ENCODE data around the gene GIN1.

The GIN1 gene

DNA sequence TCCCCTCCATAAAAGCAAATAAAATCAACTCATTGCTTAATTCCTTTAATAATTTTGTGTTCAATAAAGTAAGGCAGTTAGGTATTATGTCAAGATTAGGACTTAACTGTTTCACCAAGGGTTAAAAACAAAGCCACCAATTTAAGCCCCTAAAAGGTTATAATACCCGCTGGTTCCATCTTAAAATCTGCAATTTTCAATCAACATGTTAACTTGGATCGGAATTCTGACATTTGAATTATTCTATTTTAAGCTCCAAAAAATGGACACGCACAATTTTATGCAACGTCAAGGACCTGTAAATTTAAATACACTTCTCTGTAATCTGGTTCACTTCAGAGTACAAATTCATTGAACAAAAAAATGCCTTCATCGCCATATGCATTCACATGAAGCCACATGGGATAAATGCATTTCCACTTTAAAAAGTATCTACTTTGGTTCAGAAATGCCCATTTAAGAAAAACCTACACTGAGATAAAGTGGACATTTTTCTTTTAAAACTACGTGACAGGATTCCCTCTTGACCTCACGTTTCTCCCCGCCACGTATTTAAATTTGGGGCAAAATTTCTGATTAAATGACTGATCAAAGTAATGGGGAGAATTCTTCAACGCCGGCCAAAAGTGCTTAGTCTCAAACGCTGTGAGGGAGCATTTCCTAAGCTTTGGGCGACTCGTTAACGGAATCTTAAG is 721 bp downstream of the GIN1 start:
- peaks cover 35 to 66% (median 51%) of the 10 kb centered on the region in 10 experiments for H3K4me1 ChIP-seq
- H3K9ac ChIP-seq, result peak overlapping the region; percentile 87 to 97 (median 94)
- peaks cover 0 to 30% (median 7%) of the 10 kb centered on the region in 11 experiments; a peak in 6 of 22 replicates for H4K20me1 ChIP-seq
- H3K27me3 ChIP-seq, result no peaks in the 10 kb centered on the region
- peak overlapping the region; percentile 68 to 94 (median 86) for H3K4me3 ChIP-seq
- H3K4me2 ChIP-seq, result peak overlapping the region; percentile 63 to 89 (median 75)
- peaks cover 0 to 23% (median 16%) of the 10 kb centered on the region in 11 experiments; a peak in 13 of 22 replicates for H3K36me3 ChIP-seq
- TF ChIP-seq Cebpa-rat (IDR thresholded peaks at IDR 0.05), result no peak
- no peaks in the 10 kb centered on the region for H3K9me3 ChIP-seq (replicated peaks in 1 of 11)
- peak overlapping the region; percentile 92 to 99 (median 97) for H3K27ac ChIP-seq

DNA sequence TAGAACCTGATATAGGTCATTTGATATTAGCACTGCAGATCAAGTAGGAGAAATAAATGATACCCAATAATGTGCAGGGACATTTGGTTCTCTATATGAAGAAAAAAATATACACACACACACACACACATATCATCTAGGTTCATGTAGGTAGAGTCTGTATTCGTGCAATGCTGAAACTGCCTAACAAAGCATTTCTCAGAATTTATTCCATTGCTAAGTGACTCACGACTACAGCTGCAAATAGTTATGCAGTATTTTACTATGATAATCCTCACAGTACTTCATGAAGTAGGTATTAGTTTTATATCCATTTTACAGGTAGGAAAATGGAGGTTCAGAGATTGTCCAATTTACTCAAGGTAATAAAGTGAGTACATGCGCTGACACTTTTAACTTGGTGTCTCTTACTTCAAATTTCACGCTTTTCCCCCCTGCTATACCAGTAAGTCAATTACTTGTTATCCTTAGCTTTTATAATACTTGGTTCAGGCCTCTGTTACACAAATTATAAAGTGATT is 2.4 kb downstream of the GIN1 start:
- Histone ChIP-seq H3K4me3 (no peak overlapping the region), H3K27ac (peak overlapping the region in 4 of 11 experiments; percentile 92 to 99 (median 98); a peak in 6 of 22 replicates), H3K36me3 (peaks cover 0 to 6% (median under 1%) of the 10 kb centered on the region in 11 experiments; a peak in 4 of 22 replicates), H3K27me3 (no peaks in the 10 kb centered on the region), H3K9me3 (replicated peaks in 1 of 11) (no peaks in the 10 kb centered on the region; a peak in 1 of 22 replicates), H3K4me1 (peaks cover 41 to 74% (median 58%) of the 10 kb centered on the region in 10 experiments), H4K20me1 (peaks cover 0 to 15% (median 4%) of the 10 kb centered on the region in 11 experiments; a peak in 6 of 22 replicates), H3K4me2 (peak overlapping the region in 6 of 11 experiments; percentile 0 to 89 (median 78); a peak in 10 of 22 replicates), H3K9ac (no peak overlapping the region)
- no peak for TF ChIP-seq Cebpa-rat (IDR thresholded peaks at IDR 0.05)

DNA sequence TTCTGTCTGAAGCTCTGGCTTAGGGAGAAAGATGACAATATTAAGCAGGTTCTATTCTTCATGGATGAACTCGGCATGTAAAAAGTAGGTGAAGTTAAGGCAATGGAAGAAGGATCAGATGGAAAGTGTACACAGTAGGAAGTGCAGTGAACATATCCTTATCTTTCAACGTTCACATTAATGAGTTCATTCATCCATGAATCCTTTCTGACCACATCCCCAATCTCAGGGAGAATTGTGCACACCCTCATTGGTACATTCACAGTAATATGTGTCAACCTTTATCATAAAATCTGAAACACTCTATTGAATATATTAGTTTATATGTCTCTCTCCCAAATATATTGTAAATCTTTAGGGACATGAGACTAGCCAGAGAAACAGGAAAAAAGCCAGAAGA is 5.5 kb downstream of the GIN1 start:
- H3K9me3 ChIP-seq (replicated peaks in 1 of 11), result peaks cover 0 to 13% (median 10%) of the 10 kb centered on the region in 11 experiments; a peak in 18 of 22 replicates
- H3K27me3 ChIP-seq, result no peaks in the 10 kb centered on the region
- H3K4me2 ChIP-seq, result peak overlapping the region; percentile 27 to 87 (median 70)
- H3K9ac ChIP-seq, result peak overlapping the region in 7 of 11 experiments; percentile 7 to 69 (median 55); a peak in 12 of 22 replicates
- peaks cover 40 to 83% (median 66%) of the 10 kb centered on the region in 10 experiments for H3K4me1 ChIP-seq
- peak overlapping the region in 10 of 11 experiments; percentile 11 to 85 (median 79); a peak in 17 of 22 replicates for H3K27ac ChIP-seq
- peak overlapping the region in 4 of 10 experiments; percentile 4 to 39 (median 22); a peak in 3 of 20 replicates for H3K4me3 ChIP-seq
- 0 out of 22 replicates have a peak, but pooled peaks of 1 of the 11 experiments have one; percentile 45 for TF ChIP-seq Cebpa-rat (IDR thresholded peaks at IDR 0.05)
- no peaks in the 10 kb centered on the region for H4K20me1 ChIP-seq
- H3K36me3 ChIP-seq, result peaks cover 0 to 6% (median 0%) of the 10 kb centered on the region in 11 experiments; a peak in 1 of 22 replicates

DNA sequence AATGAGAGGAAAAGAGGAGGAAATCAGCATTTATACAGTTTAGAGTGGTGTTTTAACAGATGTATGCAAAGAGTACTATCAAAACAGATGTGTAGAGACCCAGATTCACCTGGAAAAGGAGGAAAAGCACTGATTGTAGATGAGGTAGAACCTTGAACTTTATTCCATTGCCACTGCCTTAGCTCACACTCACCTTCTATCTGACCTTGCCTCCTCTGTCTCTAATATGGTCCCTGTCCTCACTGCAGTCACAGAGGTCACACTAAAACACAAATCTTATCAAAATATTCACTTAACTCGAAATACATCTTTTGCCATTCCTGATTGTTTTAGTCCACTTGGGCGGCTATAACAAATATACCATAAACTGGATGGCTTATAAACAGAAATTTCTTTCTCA is 7.0 kb downstream of the GIN1 start:
- peak overlapping the region in 10 of 11 experiments; percentile 45 to 87 (median 73); a peak in 16 of 22 replicates for H3K4me2 ChIP-seq
- no peak for TF ChIP-seq Cebpa-rat (IDR thresholded peaks at IDR 0.05)
- peaks cover 0 to 13% (median 10%) of the 10 kb centered on the region in 11 experiments; a peak in 18 of 22 replicates for H3K9me3 ChIP-seq (replicated peaks in 1 of 11)
- no peaks in the 10 kb centered on the region for H4K20me1 ChIP-seq
- H3K27ac ChIP-seq, result peak overlapping the region in 9 of 11 experiments; percentile 71 to 85 (median 80); a peak in 15 of 22 replicates
- 0 out of 22 replicates have a peak overlapping the region, but pooled peaks of 1 of the 11 experiments have one; percentile 61 for H3K9ac ChIP-seq
- H3K4me1 ChIP-seq, result peaks cover 31 to 89% (median 68%) of the 10 kb centered on the region in 10 experiments
- no peaks in the 10 kb centered on the region for H3K27me3 ChIP-seq
- peaks cover 0 to 6% (median 0%) of the 10 kb centered on the region in 11 experiments; a peak in 2 of 22 replicates for H3K36me3 ChIP-seq
- no peak overlapping the region for H3K4me3 ChIP-seq

DNA sequence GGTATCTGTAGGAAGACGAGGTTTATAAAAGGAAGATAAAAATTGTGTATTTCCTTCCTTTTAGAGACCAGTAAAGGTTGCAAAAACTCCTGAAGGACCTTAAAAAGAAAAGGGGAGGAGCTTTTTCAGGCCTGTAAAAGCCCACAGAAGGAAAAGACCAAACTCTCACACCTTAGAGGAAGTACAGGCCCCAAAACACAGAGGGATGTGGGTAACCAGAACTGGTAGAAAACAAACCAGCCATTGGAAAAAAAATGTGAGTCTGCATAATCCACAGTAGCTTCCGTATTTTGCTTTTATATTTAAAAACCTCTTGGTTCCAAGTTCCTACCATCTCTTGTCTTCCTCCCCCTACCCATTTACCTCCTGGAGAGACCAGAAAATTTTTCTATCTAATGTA is 8.5 kb downstream of the GIN1 start:
- peaks cover 0 to 17% (median 8%) of the 10 kb centered on the region in 11 experiments; a peak in 6 of 22 replicates for H3K36me3 ChIP-seq
- H3K27ac ChIP-seq, result peak overlapping the region; percentile 41 to 85 (median 78); a peak in 21 of 22 replicates
- no peaks in the 10 kb centered on the region for H3K27me3 ChIP-seq
- H3K4me3 ChIP-seq, result no peak overlapping the region
- peak overlapping the region; percentile 45 to 87 (median 66); a peak in 21 of 22 replicates for H3K4me2 ChIP-seq
- peaks cover 31 to 84% (median 65%) of the 10 kb centered on the region in 10 experiments for H3K4me1 ChIP-seq
- TF ChIP-seq Cebpa-rat (IDR thresholded peaks at IDR 0.05), result no peak
- H4K20me1 ChIP-seq, result no peaks in the 10 kb centered on the region
- peak overlapping the region in 5 of 11 experiments; percentile 5 to 39 (median 28); a peak in 6 of 22 replicates for H3K9ac ChIP-seq
- H3K9me3 ChIP-seq (replicated peaks in 1 of 11), result peaks cover 0 to 13% (median 10%) of the 10 kb centered on the region in 11 experiments; a peak in 18 of 22 replicates

DNA sequence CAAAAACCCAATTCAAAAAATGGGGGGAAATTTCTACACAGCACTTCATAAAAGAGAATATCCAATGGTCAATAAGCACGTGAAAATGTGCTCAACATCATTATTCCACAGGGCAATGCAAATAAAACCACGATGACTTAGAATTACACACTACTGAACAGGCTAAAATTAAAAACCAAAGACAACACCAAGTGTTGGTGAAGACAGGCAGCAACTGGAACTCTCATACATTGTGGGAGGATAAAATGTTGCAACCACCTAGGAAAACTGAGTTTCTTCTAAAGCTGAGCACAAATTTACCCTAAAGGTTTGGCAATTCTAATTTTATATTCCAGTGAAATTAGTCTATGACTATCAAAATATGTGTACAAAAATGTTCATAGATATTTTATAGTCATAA is 9.5 kb downstream of the GIN1 start:
- Histone ChIP-seq H3K27ac (peak overlapping the region in 5 of 11 experiments; percentile 71 to 85 (median 82); a peak in 8 of 22 replicates), H3K4me3 (no peak overlapping the region), H3K9me3 (replicated peaks in 1 of 11) (peaks cover 0 to 13% (median 10%) of the 10 kb centered on the region in 11 experiments; a peak in 18 of 22 replicates), H3K36me3 (peaks cover 0 to 22% (median 8%) of the 10 kb centered on the region in 11 experiments; a peak in 6 of 22 replicates), H4K20me1 (no peaks in the 10 kb centered on the region), H3K27me3 (no peaks in the 10 kb centered on the region), H3K9ac (no peak overlapping the region), H3K4me1 (peaks cover 31 to 74% (median 59%) of the 10 kb centered on the region in 10 experiments), H3K4me2 (peak overlapping the region in 5 of 11 experiments; percentile 59 to 87 (median 77); a peak in 3 of 22 replicates)
- TF ChIP-seq Cebpa-rat (IDR thresholded peaks at IDR 0.05), result no peak

DNA sequence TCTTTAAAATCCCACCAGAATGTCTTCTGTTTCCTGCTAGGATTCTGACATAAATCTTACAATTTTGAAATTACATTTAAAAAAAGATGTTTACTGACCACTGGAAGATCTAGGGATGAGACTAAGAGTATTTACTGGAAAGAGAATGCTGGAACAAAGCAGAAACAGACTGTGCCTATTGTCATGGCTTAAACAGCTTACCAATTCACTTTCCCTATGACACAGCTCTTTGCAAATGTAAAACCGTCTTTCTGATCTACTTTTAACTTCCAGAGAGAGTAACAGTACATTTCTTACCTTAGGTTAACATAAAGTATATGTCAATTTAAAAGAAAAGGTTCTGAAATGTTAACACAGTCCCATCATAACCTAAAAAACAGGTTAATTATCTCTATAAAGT is 10.7 kb downstream of the GIN1 start:
- H3K36me3 ChIP-seq, result peaks cover 0 to 31% (median 11%) of the 10 kb centered on the region in 11 experiments; a peak in 12 of 22 replicates
- H3K27ac ChIP-seq, result peak overlapping the region in 1 of 11 experiments; percentile 8; a peak in 1 of 22 replicates
- H3K4me3 ChIP-seq, result no peak overlapping the region
- H3K4me2 ChIP-seq, result peak overlapping the region in 2 of 11 experiments; percentile 58 to 62; a peak in 2 of 22 replicates
- H4K20me1 ChIP-seq, result no peaks in the 10 kb centered on the region
- no peak overlapping the region for H3K9ac ChIP-seq
- TF ChIP-seq Cebpa-rat (IDR thresholded peaks at IDR 0.05), result no peak
- H3K9me3 ChIP-seq (replicated peaks in 1 of 11), result peaks cover 0 to 13% (median 10%) of the 10 kb centered on the region in 11 experiments; a peak in 18 of 22 replicates
- H3K27me3 ChIP-seq, result no peaks in the 10 kb centered on the region
- H3K4me1 ChIP-seq, result peaks cover 23 to 63% (median 48%) of the 10 kb centered on the region in 10 experiments

DNA sequence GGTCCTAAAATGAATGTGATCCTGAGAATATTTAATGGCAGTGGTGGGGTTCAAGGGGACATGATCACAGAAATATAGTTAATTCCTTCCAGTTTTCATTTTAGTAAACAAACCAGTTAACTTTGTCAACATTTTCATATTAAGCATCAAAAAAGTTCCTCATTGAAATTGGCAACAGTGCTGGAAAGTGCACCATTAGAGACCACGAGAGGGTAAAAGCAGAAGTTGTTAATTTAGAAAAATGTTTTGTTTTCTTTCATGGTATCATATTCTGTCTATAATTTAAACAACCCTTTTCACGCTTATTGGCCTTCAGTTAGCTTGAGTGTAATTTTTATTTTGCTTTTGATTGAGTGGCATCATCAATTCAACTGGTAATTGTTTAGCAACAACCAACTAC is 11.9 kb downstream of the GIN1 start:
- H3K27me3 ChIP-seq, result no peaks in the 10 kb centered on the region
- TF ChIP-seq Cebpa-rat (IDR thresholded peaks at IDR 0.05), result no peak
- peaks cover 4 to 42% (median 20%) of the 10 kb centered on the region in 11 experiments; a peak in 18 of 22 replicates for H3K36me3 ChIP-seq
- no peak overlapping the region for H3K9ac ChIP-seq
- H3K27ac ChIP-seq, result peak overlapping the region in 1 of 11 experiments; percentile 22; a peak in 3 of 22 replicates
- H3K4me1 ChIP-seq, result peaks cover 18 to 51% (median 36%) of the 10 kb centered on the region in 10 experiments
- peaks cover 0 to 13% (median 10%) of the 10 kb centered on the region in 11 experiments; a peak in 18 of 22 replicates for H3K9me3 ChIP-seq (replicated peaks in 1 of 11)
- H3K4me2 ChIP-seq, result peak overlapping the region in 5 of 11 experiments; percentile 18 to 62 (median 51); a peak in 11 of 22 replicates
- H4K20me1 ChIP-seq, result no peaks in the 10 kb centered on the region; a peak in 1 of 22 replicates
- H3K4me3 ChIP-seq, result no peak overlapping the region
